ENCODE data around the gene TBC1D9B. TPM values are rescaled to one million over a fixed set of nuclear protein-coding genes. Genes with fewer than 3 reads are reported as not detected.
A peak's percentile ranks its signal among the peaks of the same experiment; 100 is the strongest.

The TBC1D9B gene
- total RNA-seq, 4 donors from 2014 or later, result 58.8 to 439 (median 212) TPM

GRCh38 chr5:179909224-179909623, 1.5 kb upstream of the TBC1D9B start:
- H3K4me1 ChIP-seq, result peaks cover 0 to 26% (median 9%) of the 10 kb centered on the region in 3 donors
- TF ChIP-seq CTCF (IDR thresholded peaks at IDR 0.05), result no peak
- TF ChIP-seq POLR2AphosphoS5 (IDR thresholded peaks at IDR 0.05), result no peak
- no peak for TF ChIP-seq POLR2A (IDR thresholded peaks at IDR 0.05)
- no peak for TF ChIP-seq EP300 (IDR thresholded peaks at IDR 0.05)
- H3K27me3 ChIP-seq, result no peaks in the 10 kb centered on the region
- ATAC-seq, result no peak
- H3K9me3 ChIP-seq, result no peaks in the 10 kb centered on the region
- no peak overlapping the region for H3K27ac ChIP-seq
- H3K36me3 ChIP-seq, result peaks cover 0 to 7% of the 10 kb centered on the region in 2 donors
- no peak overlapping the region for H3K4me3 ChIP-seq
- WGBS, 2 donors (ENCODE audit: low coverage in 1 of 2), result 87 to 94% methylated on average over 6 of the region's 6 CpGs

- ATAC-seq, result no peak
- no CpG with 5 or more reads among the region's 16 CpGs for WGBS, 2 donors (ENCODE audit: low coverage in 1 of 2)
- Histone ChIP-seq H3K9me3 (no peaks in the 10 kb centered on the region), H3K36me3 (peaks cover 0 to 14% of the 10 kb centered on the region in 2 donors), H3K27ac (peak overlapping the region in 3 of 4 donors; percentile 85 to 88 (median 86)), H3K27me3 (no peaks in the 10 kb centered on the region), H3K4me3 (peak overlapping the region in 1 of 2 donors; percentile 72), H3K4me1 (peaks cover 0 to 26% (median 9%) of the 10 kb centered on the region in 3 donors)
- TF ChIP-seq POLR2A (IDR thresholded peaks at IDR 0.05) (no peak), CTCF (IDR thresholded peaks at IDR 0.05) (no peak)
Measured at GRCh38 chr5:179908528-179908927, 831 bp upstream of the TBC1D9B start.

- Histone ChIP-seq H3K36me3 (peaks cover 0 to 30% of the 10 kb centered on the region in 2 donors), H3K9me3 (no peaks in the 10 kb centered on the region), H3K4me1 (peaks cover 0 to 26% (median 9%) of the 10 kb centered on the region in 3 donors), H3K4me3 (peak overlapping the region; percentile 50 to 72), H3K27me3 (no peaks in the 10 kb centered on the region), H3K27ac (peak overlapping the region; percentile 8 to 88 (median 86))
- TF ChIP-seq EP300 (IDR thresholded peaks at IDR 0.05), result no peak
- TF ChIP-seq POLR2AphosphoS5 (IDR thresholded peaks at IDR 0.05), result no peak
- no peak for TF ChIP-seq CTCF (IDR thresholded peaks at IDR 0.05)
- TF ChIP-seq POLR2A (IDR thresholded peaks at IDR 0.05), result no peak
- 5 to 19% methylated on average over 3 to 4 of the region's 50 CpGs for WGBS, 2 donors (ENCODE audit: low coverage in 1 of 2)
- ATAC-seq, result no peak
Measured at GRCh38 chr5:179906795-179907555, 722 bp downstream of the TBC1D9B start.

- Histone ChIP-seq H3K36me3 (peaks cover 0 to 32% of the 10 kb centered on the region in 2 donors), H3K4me3 (peak overlapping the region in 1 of 2 donors; percentile 72), H3K9me3 (no peaks in the 10 kb centered on the region), H3K27ac (peak overlapping the region in 2 of 4 donors; percentile 85 to 86), H3K27me3 (no peaks in the 10 kb centered on the region), H3K4me1 (peaks cover 0 to 26% (median 9%) of the 10 kb centered on the region in 3 donors)
- WGBS, 2 donors (ENCODE audit: low coverage in 1 of 2), result 40 to 79% methylated on average over 1 to 22 of the region's 24 CpGs
- no peak for TF ChIP-seq POLR2AphosphoS5 (IDR thresholded peaks at IDR 0.05)
- no peak for TF ChIP-seq POLR2A (IDR thresholded peaks at IDR 0.05)
- no peak for TF ChIP-seq EP300 (IDR thresholded peaks at IDR 0.05)
- no peak for TF ChIP-seq CTCF (IDR thresholded peaks at IDR 0.05)
- ATAC-seq, result no peak
Measured at GRCh38 chr5:179906294-179906794, 1.4 kb downstream of the TBC1D9B start.

- Histone ChIP-seq H3K27me3 (no peaks in the 10 kb centered on the region), H3K4me1 (peaks cover 0 to 26% (median 9%) of the 10 kb centered on the region in 3 donors), H3K36me3 (peaks cover 0 to 43% of the 10 kb centered on the region in 2 donors), H3K27ac (no peak overlapping the region), H3K4me3 (no peak overlapping the region), H3K9me3 (no peaks in the 10 kb centered on the region)
- ATAC-seq, result no peak
- WGBS, 2 donors (ENCODE audit: low coverage in 1 of 2), result 80 to 90% methylated on average over 8 of the region's 8 CpGs
- TF ChIP-seq EP300 (IDR thresholded peaks at IDR 0.05) (no peak), POLR2AphosphoS5 (IDR thresholded peaks at IDR 0.05) (no peak), POLR2A (IDR thresholded peaks at IDR 0.05) (no peak), CTCF (IDR thresholded peaks at IDR 0.05) (no peak)
Measured at GRCh38 chr5:179905161-179905560, 2.5 kb downstream of the TBC1D9B start.

All from gastroesophageal sphincter (tissue), 4 donors.